ENCODE measurements around the gene GRAP2. TPM values are rescaled to one million over a fixed set of nuclear protein-coding genes. Genes with fewer than 3 reads are reported as not detected.

GRAP2 gene
- total and polyA plus RNA-seq, 2 of the 8 experiments (the other 6 are each of a cell fraction or from before 2014, with no cell fraction given), result 0.08 TPM; not detected in 1

DNA sequence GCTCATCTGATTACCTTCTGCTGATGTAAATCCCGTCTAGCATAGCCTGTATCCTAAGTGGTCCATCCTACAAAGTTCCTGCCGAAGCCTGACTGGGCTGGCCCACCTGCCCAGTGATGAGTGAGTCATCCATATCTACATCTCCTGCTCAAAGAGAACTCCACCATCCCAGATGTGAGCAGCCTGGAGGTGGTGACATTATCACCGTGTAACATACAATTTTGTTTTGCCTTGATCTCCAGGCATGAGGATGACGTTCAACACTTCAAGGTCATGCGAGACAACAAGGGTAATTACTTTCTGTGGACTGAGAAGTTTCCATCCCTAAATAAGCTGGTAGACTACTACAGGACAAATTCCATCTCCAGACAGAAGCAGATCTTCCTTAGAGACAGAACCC lies 64.9 kb downstream of the GRAP2 start:
- 99% methylated on average over 5 of the region's 5 CpGs; no CpG with 5 or more reads in 1 of the 2 experiments for WGBS, 2 experiments (ENCODE audit: extremely low coverage in 1 of 2, insufficient coverage in 1 of 2, insufficient read length in 1 of 2, insufficient replicate concordance in 2 of 2, low coverage in 1 of 2, low lambda C conversion rate in 2 of 2, missing lambda C conversion rate in 1 of 2)
- POLR2A ChIA-PET (ENCODE audit: partially characterized antibody), result interaction anchor here (0.5 to 1.1 kb wide), 2 partner anchors 13 to 19 kb away, joined by 3 read pairs; no protein-coding TSS in a partner anchor
- Histone ChIP-seq H3K4me3 (ENCODE audit: extremely low read depth in 1 of 4, insufficient read depth in 2 of 4, low read depth in 3 of 4, low read length in 4 of 4) (no peak overlapping the region), H4K20me1 (replicated peaks in 1 of 2; ENCODE audit: control insufficient read depth in 1 of 2, insufficient read depth in 2 of 2, low read length in 2 of 2) (no peaks in the 10 kb centered on the region), H3K14ac (ENCODE audit: insufficient read length) (no peak overlapping the region), H3K27me3 (replicated peaks in 1 of 4; ENCODE audit: control insufficient read depth in 3 of 4, extremely low read depth in 1 of 4, insufficient read depth in 3 of 4, low read length in 3 of 4) (no peaks in the 10 kb centered on the region; a peak in 2 of 7 replicates), H3K27ac (ENCODE audit: low read depth, low read length) (no peak overlapping the region), H2BK20ac (ENCODE audit: low read length) (no peak overlapping the region), H3K9ac (replicated peaks in 1 of 4; ENCODE audit: extremely low read depth in 1 of 4, low read depth in 3 of 4, low read length in 3 of 4) (no peak overlapping the region), H3K18ac (ENCODE audit: extremely low read depth, low read length) (no peak overlapping the region), H3K9me3 (ENCODE audit: insufficient read depth in 2 of 2, low read depth in 1 of 2, low read length in 1 of 2) (no peaks in the 10 kb centered on the region), H3K56ac (replicated peaks; ENCODE audit: insufficient read length, low read depth, low read length) (no peak overlapping the region), H3K4me1 (replicated peaks in 1 of 4; ENCODE audit: control insufficient read depth in 3 of 4, insufficient read depth in 4 of 4, low read length in 3 of 4) (no peaks in the 10 kb centered on the region; a peak in 1 of 7 replicates), H2BK120ac (replicated peaks; ENCODE audit: low read depth, low read length) (no peak overlapping the region), H3K36me3 (ENCODE audit: control insufficient read depth in 2 of 4, insufficient read depth in 4 of 4, low read length in 3 of 4) (no peaks in the 10 kb centered on the region), H3K79me2 (ENCODE audit: control insufficient read depth in 1 of 2, insufficient read depth in 2 of 2, low read length in 2 of 2) (no peaks in the 10 kb centered on the region), H3K23me2 (ENCODE audit: low read depth, low read length) (no peaks in the 10 kb centered on the region; the same call in 1 of the 2 replicates), H3K4me2 (ENCODE audit: insufficient read depth in 1 of 2, low read depth in 2 of 2, low read length in 2 of 2) (no peak overlapping the region), H3K23ac (ENCODE audit: insufficient read length) (no peak overlapping the region), H2AK5ac (ENCODE audit: low read depth, low read length) (no peak overlapping the region), H4K91ac (replicated peaks; ENCODE audit: insufficient read length, low read length) (no peak overlapping the region), H4K8ac (ENCODE audit: extremely low read depth, insufficient read depth, low read length) (no peak overlapping the region), H2BK12ac (ENCODE audit: low read depth, low read length) (no peak overlapping the region), H2BK5ac (ENCODE audit: low read depth, low read length) (no peak overlapping the region), H2AFZ (ENCODE audit: low read length) (no peak overlapping the region), H4K5ac (ENCODE audit: insufficient read length, low read depth, low read length) (no peak overlapping the region), H2BK15ac (ENCODE audit: low read length) (no peak overlapping the region), H3K4ac (replicated peaks; ENCODE audit: insufficient read length, low read depth, low read length) (no peak overlapping the region), H3K79me1 (ENCODE audit: low read depth, low read length) (no peaks in the 10 kb centered on the region)
- TF ChIP-seq ASH2L (IDR thresholded peaks at IDR 0.05; ENCODE audit: low read length), result no peak
- no peak for TF ChIP-seq TBP (IDR thresholded peaks at IDR 0.05; ENCODE audit: low read depth, low read length)
- no peak for TF ChIP-seq ZNF274 (IDR thresholded peaks at IDR 0.05; ENCODE audit: borderline replicate concordance, extremely low read depth, low read length)
- no peak for TF ChIP-seq TEAD4 (IDR thresholded peaks at IDR 0.05; ENCODE audit: low read depth, low read length)
- TF ChIP-seq BRCA1 (IDR thresholded peaks at IDR 0.05; ENCODE audit: low read depth, low read length), result no peak
- TF ChIP-seq CTBP2 (IDR thresholded peaks at IDR 0.05; ENCODE audit: borderline replicate concordance, insufficient read depth, insufficient read length, low read length), result no peak
- TF ChIP-seq RBBP5 (IDR thresholded peaks at IDR 0.05; ENCODE audit: borderline replicate concordance, low read depth, low read length), result no peak
- no peak for TF ChIP-seq HDAC6 (IDR thresholded peaks at IDR 0.05; ENCODE audit: low read depth, low read length)
- TF ChIP-seq BACH1 (IDR thresholded peaks at IDR 0.05; ENCODE audit: low read length), result no peak
- TF ChIP-seq GTF2F1 (IDR thresholded peaks at IDR 0.05; ENCODE audit: borderline replicate concordance, low read depth, low read length), result no peak
- TF ChIP-seq KDM5A (IDR thresholded peaks at IDR 0.05; ENCODE audit: low read length), result no peak
- CTCF ChIA-PET (ENCODE audit: partially characterized antibody), result interaction anchor here (0.8 to 4.1 kb wide), 7 partner anchors 11 to 437 kb away, joined by 3 to 18 read pairs (median 3); no protein-coding TSS in a partner anchor
- DNase-seq (ENCODE audit: low read depth in 1 of 2, low spot score in 2 of 2) (no peak), FAIRE-seq (no peak)

All from H1 (cell line).